NCI-H2171 (cell line): ENCODE measurements around the gene KRTAP4-7.
"Not testable (repeated sequence)": the region's sequence is repeated elsewhere in the genome, so short reads cannot be mapped to it uniquely, and the experiment has no call there.

Experiments
- DNase-seq: peaks from one replicate; lab custom pipeline; 2025; lab: John Stamatoyannopoulos, UW

KRTAP4-7 gene

GRCh38 chr17:41108728-41109386, 24.9 kb downstream of the KRTAP4-7 start:
- not testable (repeated sequence) for DNase-seq

DNA sequence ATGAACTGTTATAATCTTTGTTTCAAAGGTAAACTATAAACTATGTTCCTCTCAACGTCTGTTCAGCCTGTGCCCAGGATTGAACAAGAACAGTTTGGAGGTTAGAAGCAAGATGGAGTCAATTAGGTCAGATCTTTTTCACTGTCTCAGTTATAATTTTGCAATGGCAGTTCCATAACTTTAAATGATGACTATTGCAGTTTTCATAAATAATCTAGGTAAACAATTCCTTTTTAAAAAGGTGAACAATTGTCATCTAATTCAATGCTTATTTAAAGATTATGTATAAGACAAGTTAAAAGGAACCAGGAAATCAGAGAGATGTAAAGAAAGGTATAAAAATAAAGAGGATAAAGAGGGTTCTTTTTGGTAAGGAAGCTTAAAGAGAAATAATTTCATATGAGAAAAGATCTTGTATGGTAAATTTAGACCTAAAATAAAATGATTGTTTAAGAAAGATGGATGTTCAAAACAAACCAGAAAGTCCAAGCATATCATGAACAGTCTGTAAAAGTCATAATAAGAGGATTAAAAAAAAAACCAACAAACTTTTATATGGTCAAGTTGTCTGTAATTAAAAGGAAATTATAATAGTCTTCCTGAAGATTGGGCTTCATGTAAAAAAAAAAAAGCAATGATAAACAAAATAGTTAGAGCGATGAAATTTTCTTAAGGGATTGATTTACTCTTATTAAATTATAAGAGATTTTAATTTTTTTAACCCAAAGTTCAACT, 27.4 kb downstream of the KRTAP4-7 start:
- no peak for DNase-seq

- DNase-seq, result no peak
Observed at GRCh38 chr17:41116297-41116696, 32.3 kb downstream of the KRTAP4-7 start.

DNA sequence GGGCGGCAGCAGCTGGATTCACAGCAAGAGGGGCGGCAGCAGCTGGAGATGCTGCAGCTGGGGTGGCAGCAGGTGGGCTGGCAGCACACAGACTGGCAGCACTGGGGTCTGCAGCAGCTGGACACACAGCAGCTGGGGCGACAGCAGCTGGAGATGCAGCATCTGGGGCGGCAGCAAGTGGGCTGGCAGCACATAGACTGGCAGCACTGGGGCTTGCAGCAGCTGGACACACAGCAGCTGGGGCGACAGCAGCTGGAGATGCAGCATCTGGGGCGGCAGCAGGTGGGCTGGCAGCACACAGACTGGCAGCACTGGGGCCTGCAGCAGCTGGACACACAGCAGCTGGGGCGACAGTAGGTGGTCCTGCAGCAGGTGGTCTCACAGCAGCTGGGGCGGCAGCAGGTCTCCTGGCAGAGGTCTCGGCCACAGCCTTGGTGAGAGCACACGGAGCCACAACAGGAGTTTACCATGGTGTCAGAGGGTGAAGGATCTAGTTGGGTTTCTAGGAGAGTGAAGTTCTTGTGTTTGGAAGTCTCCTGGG, 34.0 kb downstream of the KRTAP4-7 start, which contains the start of gene KRTAP4-11:
TSS of gene KRTAP4-11 (minus strand) at position 528 of the 541 bp plus-strand sequence. CDS start at position 470, 58 bp downstream.
- DNase-seq, result not testable (repeated sequence)

GRCh38 chr17:41118721-41119120, 34.8 kb downstream of the KRTAP4-7 start:
- no peak for DNase-seq

DNA sequence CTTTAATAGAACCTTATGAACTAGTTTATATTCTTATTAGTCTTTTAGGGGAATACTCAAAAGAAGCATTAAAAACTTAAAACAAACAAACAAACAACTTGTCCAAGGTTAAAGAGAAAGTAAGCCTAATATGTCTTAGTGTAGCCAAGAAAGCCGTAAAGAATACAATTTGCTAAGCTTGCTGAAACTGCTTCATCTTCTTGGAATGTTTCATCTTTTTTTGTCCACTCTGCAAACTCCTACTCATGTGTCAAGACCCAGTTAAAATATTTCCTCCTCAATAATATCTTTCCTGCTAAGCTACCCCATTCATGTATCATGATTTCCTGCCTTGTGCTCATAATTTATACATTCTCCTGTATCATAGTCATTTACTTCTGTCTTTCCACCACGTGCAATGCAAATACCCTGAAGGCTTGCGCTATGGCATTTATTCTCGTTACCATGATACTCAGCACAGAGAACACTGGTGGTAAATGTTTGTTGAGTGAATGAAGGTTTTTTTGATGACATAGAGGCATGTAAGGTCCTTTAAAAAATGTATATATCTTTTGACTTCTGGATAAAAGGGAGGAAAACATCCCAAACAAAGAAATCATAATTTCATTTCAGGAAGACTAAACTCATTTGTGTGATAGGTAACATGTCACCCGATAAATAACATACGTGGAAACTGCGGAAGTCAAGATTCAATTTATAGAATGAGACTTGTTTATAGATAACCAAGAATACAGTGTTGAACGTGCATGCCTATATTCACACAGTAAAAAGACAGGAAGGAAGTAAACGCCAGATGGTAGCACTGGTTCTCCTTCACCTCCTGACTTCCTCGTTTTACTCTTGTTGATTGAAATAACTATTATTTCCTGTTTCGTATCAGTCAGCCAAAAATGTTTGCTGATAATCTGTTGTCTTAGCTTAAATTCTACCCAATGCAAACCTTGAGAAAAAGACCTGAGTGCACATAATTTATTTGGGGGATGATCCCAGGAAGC, 36.0 kb downstream of the KRTAP4-7 start:
- not testable (repeated sequence) for DNase-seq

GRCh38 chr17:41121742-41122141, 37.8 kb downstream of the KRTAP4-7 start:
- no peak for DNase-seq

- DNase-seq, result not testable (repeated sequence)
Observed at GRCh38 chr17:41123292-41123990, 39.5 kb downstream of the KRTAP4-7 start.

GRCh38 chr17:41123991-41124371, 40.0 kb downstream of the KRTAP4-7 start, which contains the start of gene KRTAP4-12:
Gene KRTAP4-12 (minus strand): TSS chr17:41124182. CDS start chr17:41124122, 60 bp downstream.
- not testable (repeated sequence) for DNase-seq

- no peak for DNase-seq
Observed at GRCh38 chr17:41125064-41125463, 41.1 kb downstream of the KRTAP4-7 start.

DNA sequence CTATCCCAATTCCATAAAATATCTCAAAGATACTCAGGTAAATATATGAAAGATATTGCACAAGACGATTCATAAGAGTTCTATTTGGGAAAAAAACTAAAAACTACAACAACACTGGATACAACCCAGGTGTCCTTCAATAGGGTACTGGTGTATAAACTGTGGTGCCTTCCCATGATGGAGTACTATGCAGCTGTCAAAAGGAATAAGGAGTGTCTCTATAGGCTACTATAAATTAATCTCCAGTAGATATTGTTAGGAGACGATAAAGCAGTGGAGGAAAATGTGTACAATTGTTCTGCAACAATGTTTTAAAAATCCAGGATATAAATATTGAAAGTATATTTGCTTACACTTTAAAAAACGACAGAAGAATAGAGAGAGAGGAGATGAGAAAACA, 42.5 kb downstream of the KRTAP4-7 start:
- DNase-seq, result no peak

DNA sequence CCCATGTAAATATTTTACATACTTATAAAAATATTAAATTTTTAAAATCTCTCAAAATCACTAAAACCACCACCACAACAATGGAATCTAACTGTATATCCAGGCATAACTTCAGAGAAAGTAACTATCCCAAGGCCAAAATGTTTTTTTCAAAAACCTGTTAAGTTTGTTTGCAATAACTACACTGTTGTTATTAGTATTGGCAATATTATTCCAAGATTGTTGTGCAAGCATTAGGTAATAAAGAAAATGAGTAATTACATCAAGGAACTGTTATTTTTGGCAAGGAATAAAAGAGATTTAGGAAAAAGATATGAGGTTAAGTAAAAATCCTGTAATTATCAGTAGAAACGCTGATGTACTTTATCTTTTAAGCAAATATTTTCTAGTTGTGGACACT, 43.4 kb downstream of the KRTAP4-7 start:
- DNase-seq, result no peak

DNA sequence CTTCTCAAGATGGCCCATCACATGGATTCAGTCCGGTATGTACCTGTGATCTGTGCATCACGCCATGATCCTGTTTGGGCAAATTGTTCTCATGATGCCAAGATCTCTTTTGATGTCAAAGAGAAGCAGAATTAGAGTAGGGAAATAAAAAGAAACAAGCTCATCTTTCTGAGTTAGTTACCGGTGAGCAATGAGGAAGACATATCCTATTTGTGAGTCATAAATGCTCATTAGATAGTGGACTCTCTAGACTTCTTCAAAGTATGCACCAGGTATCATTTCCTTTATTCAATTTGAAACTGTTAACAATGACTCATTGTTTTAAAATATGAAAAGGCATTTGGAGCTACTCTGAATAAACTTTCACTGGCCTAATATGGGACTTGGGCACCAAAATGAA, 48.0 kb downstream of the KRTAP4-7 start:
- no peak for DNase-seq

GRCh38 chr17:41133880-41134735, 50.2 kb downstream of the KRTAP4-7 start:
- no peak for DNase-seq
